GM23338 (cell line): Measurements from ENCODE around the gene MYO1A. TPM values are rescaled to one million over a fixed set of nuclear protein-coding genes. Genes with fewer than 3 reads are reported as not detected.
A peak's percentile ranks its signal among the peaks of the same experiment; 100 is the strongest.

Source experiments
- ATAC-seq: fragments of 200-7000 bp; cut with Tn5 transposase; 3 replicates; pipeline ENCODE4 v1.9.1; 2020
- DNase-seq: peaks from one replicate; pipeline ENCODE4 v3.0.0-alpha.2; 2015; ENCODE audit warnings: low spot score
- H2AFZ ChIP-seq: fragments of 200-600 bp; sonication (generic); 2 replicates; pipeline ENCODE4 v1.8.0; 2016; ENCODE audit warnings: antibody characterized with exemption, mild to moderate bottlenecking, moderate library complexity
- H3F3A ChIP-seq: fragments of 200-600 bp; sonication (generic); replicated peaks from 2 replicates; pipeline ENCODE4 v1.8.0; 2017; ENCODE audit warnings: antibody characterized with exemption, mixed run types, low read depth
- H3K27ac ChIP-seq: fragments of 200-600 bp; sonication (generic); 2 replicates; pipeline ENCODE4 v1.6.1; 2016; ENCODE audit warnings: low read depth
- H3K27me3 ChIP-seq: fragments of 200-600 bp; sonication (generic); 2 replicates; pipeline ENCODE4 v1.8.0; 2016; ENCODE audit warnings: mild to moderate bottlenecking, mixed run types, moderate library complexity; ENCODE audit not compliant: insufficient read depth
- H3K36me3 ChIP-seq: fragments of 200-600 bp; sonication (generic); 2 replicates; pipeline ENCODE4 v1.8.0; 2016; ENCODE audit warnings: mild to moderate bottlenecking; ENCODE audit not compliant: insufficient read depth
- H3K4me1 ChIP-seq: fragments of 200-600 bp; sonication (generic); 2 replicates; pipeline ENCODE4 v1.8.0; 2016; ENCODE audit warnings: mild to moderate bottlenecking, moderate library complexity; ENCODE audit not compliant: insufficient read depth
- H3K4me2 ChIP-seq: fragments of 200-600 bp; sonication (generic); 2 replicates; pipeline ENCODE4 v1.7.1; 2017; ENCODE audit warnings: mixed run types
- H3K4me3 ChIP-seq: fragments of 200-600 bp; sonication (generic); 2 replicates; pipeline ENCODE4 v1.6.1; 2016; ENCODE audit warnings: mixed run types
- H3K79me2 ChIP-seq: fragments of 200-600 bp; sonication (generic); replicated peaks from 2 replicates; pipeline ENCODE4 v1.8.0; 2017; ENCODE audit warnings: mild to moderate bottlenecking; ENCODE audit not compliant: insufficient read depth
- H3K9me2 ChIP-seq: fragments of 200-600 bp; sonication (generic); 2 replicates; pipeline ENCODE4 v1.8.0; 2017; ENCODE audit not compliant: insufficient read depth
- H4K20me1 ChIP-seq: fragments of 200-600 bp; sonication (generic); replicated peaks from 2 replicates; pipeline ENCODE4 v1.8.0; 2017; ENCODE audit warnings: mild to moderate bottlenecking; ENCODE audit not compliant: insufficient read depth
- H3K27ac Mint-ChIP-seq: 2 replicates; pipeline ENCODE4 v1.8.0; 2020; ENCODE audit warnings: inconsistent platforms, mild to moderate bottlenecking, moderate library complexity, mixed read lengths
- H3K27me3 Mint-ChIP-seq: 3 replicates; pipeline ENCODE4 v1.8.0; 2022; ENCODE audit warnings: low read depth, mild to moderate bottlenecking, moderate library complexity, mixed read lengths, inconsistent platforms; ENCODE audit not compliant: insufficient read depth, poor library complexity
- H3K36me3 Mint-ChIP-seq: 3 replicates; pipeline ENCODE4 v1.8.0; 2021; ENCODE audit warnings: low read depth, mild to moderate bottlenecking, inconsistent platforms, moderate library complexity, mixed read lengths
- H3K4me1 Mint-ChIP-seq: 3 replicates; pipeline ENCODE4 v1.8.0; 2020; ENCODE audit warnings: mild to moderate bottlenecking, inconsistent platforms, mixed read lengths
- H3K4me3 Mint-ChIP-seq: 3 replicates; pipeline ENCODE4 v1.8.0; 2021; ENCODE audit warnings: moderate library complexity, mild to moderate bottlenecking, inconsistent platforms, mixed read lengths
- H3K9me3 Mint-ChIP-seq: 3 replicates; pipeline ENCODE4 v1.8.0; 2020; ENCODE audit warnings: moderate library complexity, mild to moderate bottlenecking, inconsistent platforms, mixed read lengths
- EZH2 ChIP-seq: fragments of 200-600 bp; sonication (generic); IDR thresholded peaks from one replicate; pipeline ENCODE4 v1.8.0; 2017; ENCODE audit warnings: antibody characterized with exemption, mild to moderate bottlenecking, low read depth; ENCODE audit not compliant: unreplicated experiment
- EZH2phosphoT487 ChIP-seq: fragments of 200-600 bp; sonication (generic); IDR thresholded peaks from one replicate; pipeline ENCODE4 v1.8.1; 2018; ENCODE audit warnings: antibody characterized with exemption; ENCODE audit not compliant: unreplicated experiment
- JUNB ChIP-seq: IDR thresholded peaks from one replicate; pipeline ENCODE4 v1.6.1; 2016; ENCODE audit warnings: antibody characterized with exemption; ENCODE audit not compliant: unreplicated experiment
- NANOG ChIP-seq: IDR thresholded peaks from 2 replicates; pipeline ENCODE4 v1.6.1; 2016; ENCODE audit warnings: antibody characterized with exemption, borderline replicate concordance
- POLR2AphosphoS5 ChIP-seq: IDR thresholded peaks from 2 replicates; pipeline ENCODE4 v1.6.1; 2016; ENCODE audit warnings: antibody characterized with exemption, low read depth
- STAT1 ChIP-seq: IDR thresholded peaks from one replicate; pipeline ENCODE4 v1.6.1; 2016; ENCODE audit warnings: antibody characterized with exemption; ENCODE audit not compliant: unreplicated experiment
- ZNF114 ChIP-seq: fragments of 250-450 bp; sonication (Bioruptor Pico); IDR thresholded peaks from 2 replicates; pipeline ENCODE4 v1.5.0; 2020; ENCODE audit warnings: mild to moderate bottlenecking, moderate library complexity
- ZNF331 ChIP-seq: fragments of 250-450 bp; sonication (Bioruptor Pico); IDR thresholded peaks from 2 replicates; pipeline ENCODE4 v1.5.0; 2020; ENCODE audit warnings: low read depth, mild to moderate bottlenecking, moderate library complexity
- polyA plus RNA-seq: library from polyadenylated mRNA; unstranded; fragments of >200 nt; fragmentation: Nextera tagmentation; extraction: Ambion mirVana; gene quantifications from 2 replicates; pipeline ENCODE4 v1.2.1, GENCODE V29; 2016
- total RNA-seq: library from RNA; depleted of rRNA; stranded (reverse); fragments of >200 nt; shearing (Covaris generic); gene quantifications from 2 replicates; pipeline ENCODE4 v1.2.3, GENCODE V29; 2014
- TF ChIP-seq, protein P1 (sequence below), 2 experiments: fragments of 200-600 bp in 1 of 2; sonication (generic) in 1 of 2; conservative IDR thresholded peaks; 2 replicates each; pipeline versions ENCODE4 v1.5.1 to v1.6.1; 2016 to 2017; ENCODE audit warnings: antibody characterized with exemption in 2 of 2, low read depth in 2 of 2, mild to moderate bottlenecking in 2 of 2, moderate library complexity in 1 of 2
- TF ChIP-seq, protein P2 (sequence below): IDR thresholded peaks from one replicate; pipeline ENCODE4 v1.6.1; 2018; ENCODE audit warnings: antibody characterized with exemption; ENCODE audit not compliant: unreplicated experiment
- TF ChIP-seq, protein P3 (sequence below): fragments of 250-450 bp; sonication (Bioruptor Pico); IDR thresholded peaks from 2 replicates; pipeline ENCODE4 v1.5.0; 2020; ENCODE audit warnings: mild to moderate bottlenecking, moderate library complexity

The MYO1A gene
- total and polyA plus RNA-seq, 2 experiments from 2014 or later = not detected

DNA sequence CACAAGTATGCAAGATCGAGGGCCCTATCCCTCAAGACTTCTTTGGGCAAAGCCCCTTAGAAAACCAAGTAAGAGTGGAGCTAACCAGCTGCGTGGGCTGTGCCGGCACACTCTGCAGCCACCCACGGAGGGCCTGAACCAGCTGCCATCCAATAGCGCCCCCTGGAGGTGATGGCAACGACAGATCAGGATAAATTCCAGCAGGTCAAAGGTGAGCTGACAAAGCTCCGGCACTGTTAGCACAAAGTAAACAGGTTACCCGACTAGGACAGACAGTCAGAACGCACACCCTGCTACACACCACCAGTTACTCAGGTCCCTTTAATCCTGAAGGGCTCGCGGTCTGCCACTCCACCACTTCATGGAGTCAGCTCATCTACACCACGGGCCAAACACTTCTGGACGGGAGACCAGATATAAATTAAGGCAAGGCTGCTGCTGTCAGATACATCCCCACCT is 48.5 kb downstream of the MYO1A start:
- H3K36me3 ChIP-seq = peaks cover 26% of the 10 kb centered on the region
- DNase-seq (peak; percentile 91), ATAC-seq (peak; percentile 78)
- no peaks in the 10 kb centered on the region for H3K9me2 ChIP-seq
- H3F3A ChIP-seq = no peaks in the 10 kb centered on the region
- Mint-ChIP-seq H3K4me3 (no peak overlapping the region), H3K27ac (peak overlapping the region; percentile 45; the same call in 1 of the 2 replicates), H3K27me3 (peaks cover 8% of the 10 kb centered on the region), H3K9me3 (no peaks in the 10 kb centered on the region), H3K36me3 (peaks cover 60% of the 10 kb centered on the region), H3K4me1 (peaks cover 14% of the 10 kb centered on the region)
- TF ChIP-seq, protein P1, sequence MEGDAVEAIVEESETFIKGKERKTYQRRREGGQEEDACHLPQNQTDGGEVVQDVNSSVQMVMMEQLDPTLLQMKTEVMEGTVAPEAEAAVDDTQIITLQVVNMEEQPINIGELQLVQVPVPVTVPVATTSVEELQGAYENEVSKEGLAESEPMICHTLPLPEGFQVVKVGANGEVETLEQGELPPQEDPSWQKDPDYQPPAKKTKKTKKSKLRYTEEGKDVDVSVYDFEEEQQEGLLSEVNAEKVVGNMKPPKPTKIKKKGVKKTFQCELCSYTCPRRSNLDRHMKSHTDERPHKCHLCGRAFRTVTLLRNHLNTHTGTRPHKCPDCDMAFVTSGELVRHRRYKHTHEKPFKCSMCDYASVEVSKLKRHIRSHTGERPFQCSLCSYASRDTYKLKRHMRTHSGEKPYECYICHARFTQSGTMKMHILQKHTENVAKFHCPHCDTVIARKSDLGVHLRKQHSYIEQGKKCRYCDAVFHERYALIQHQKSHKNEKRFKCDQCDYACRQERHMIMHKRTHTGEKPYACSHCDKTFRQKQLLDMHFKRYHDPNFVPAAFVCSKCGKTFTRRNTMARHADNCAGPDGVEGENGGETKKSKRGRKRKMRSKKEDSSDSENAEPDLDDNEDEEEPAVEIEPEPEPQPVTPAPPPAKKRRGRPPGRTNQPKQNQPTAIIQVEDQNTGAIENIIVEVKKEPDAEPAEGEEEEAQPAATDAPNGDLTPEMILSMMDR (conservative IDR thresholded peaks at IDR 0.05; ENCODE audit: low read depth in 2 of 2) = peak; percentile 85 to 97
- TF ChIP-seq STAT1 = no peak
- H2AFZ ChIP-seq = no peak overlapping the region
- no peak overlapping the region for H3K4me3 ChIP-seq
- peaks cover 60% of the 10 kb centered on the region for H3K79me2 ChIP-seq
- H3K27me3 ChIP-seq = no peaks in the 10 kb centered on the region
- no peak overlapping the region for H3K4me2 ChIP-seq
- no peak overlapping the region for H3K27ac ChIP-seq
- peaks cover 5% of the 10 kb centered on the region for H3K4me1 ChIP-seq
- peaks cover 18% of the 10 kb centered on the region for H4K20me1 ChIP-seq

DNA sequence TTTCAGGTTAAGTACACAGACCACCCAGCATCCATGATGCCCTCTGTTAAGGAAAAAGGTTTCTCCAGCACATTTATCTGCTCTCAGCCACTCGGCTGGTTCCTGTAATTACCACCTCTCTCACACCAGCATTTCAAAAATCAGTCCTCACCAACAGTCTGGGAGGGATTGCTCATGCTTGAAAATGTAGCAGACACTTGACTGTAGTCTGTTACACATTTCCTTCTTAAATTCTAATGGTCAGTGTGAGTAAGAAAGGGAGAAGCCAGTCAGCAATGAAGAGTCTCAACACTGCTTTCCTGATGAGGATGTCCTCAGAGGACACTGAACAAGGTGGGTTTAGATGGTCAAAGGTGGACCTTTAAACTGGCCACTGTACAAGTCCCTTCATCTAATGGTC is 49.5 kb downstream of the MYO1A start:
- no peak overlapping the region for H3K27ac Mint-ChIP-seq
- Histone ChIP-seq H3K4me1 (peaks cover 3% of the 10 kb centered on the region), H3K36me3 (peaks cover 26% of the 10 kb centered on the region), H3K9me2 (no peaks in the 10 kb centered on the region), H2AFZ (no peak overlapping the region), H3K27me3 (no peaks in the 10 kb centered on the region), H3K79me2 (peaks cover 53% of the 10 kb centered on the region), H3F3A (no peaks in the 10 kb centered on the region), H3K27ac (no peak overlapping the region), H3K4me3 (no peak overlapping the region), H4K20me1 (peaks cover 18% of the 10 kb centered on the region), H3K4me2 (no peak overlapping the region)
- no peak for ATAC-seq
- H3K4me3 Mint-ChIP-seq = no peak overlapping the region
- H3K27me3 Mint-ChIP-seq = peaks cover 10% of the 10 kb centered on the region
- H3K9me3 Mint-ChIP-seq = no peaks in the 10 kb centered on the region
- peaks cover 64% of the 10 kb centered on the region for H3K36me3 Mint-ChIP-seq
- H3K4me1 Mint-ChIP-seq = peaks cover 10% of the 10 kb centered on the region
- no peak for DNase-seq
- no peak for TF ChIP-seq EZH2
- TF ChIP-seq STAT1 = no peak
- no peak for TF ChIP-seq EZH2phosphoT487
- no peak for TF ChIP-seq ZNF331 (CRISPR knock-in tag)
- TF ChIP-seq ZNF114 = no peak
- TF ChIP-seq, protein P2, sequence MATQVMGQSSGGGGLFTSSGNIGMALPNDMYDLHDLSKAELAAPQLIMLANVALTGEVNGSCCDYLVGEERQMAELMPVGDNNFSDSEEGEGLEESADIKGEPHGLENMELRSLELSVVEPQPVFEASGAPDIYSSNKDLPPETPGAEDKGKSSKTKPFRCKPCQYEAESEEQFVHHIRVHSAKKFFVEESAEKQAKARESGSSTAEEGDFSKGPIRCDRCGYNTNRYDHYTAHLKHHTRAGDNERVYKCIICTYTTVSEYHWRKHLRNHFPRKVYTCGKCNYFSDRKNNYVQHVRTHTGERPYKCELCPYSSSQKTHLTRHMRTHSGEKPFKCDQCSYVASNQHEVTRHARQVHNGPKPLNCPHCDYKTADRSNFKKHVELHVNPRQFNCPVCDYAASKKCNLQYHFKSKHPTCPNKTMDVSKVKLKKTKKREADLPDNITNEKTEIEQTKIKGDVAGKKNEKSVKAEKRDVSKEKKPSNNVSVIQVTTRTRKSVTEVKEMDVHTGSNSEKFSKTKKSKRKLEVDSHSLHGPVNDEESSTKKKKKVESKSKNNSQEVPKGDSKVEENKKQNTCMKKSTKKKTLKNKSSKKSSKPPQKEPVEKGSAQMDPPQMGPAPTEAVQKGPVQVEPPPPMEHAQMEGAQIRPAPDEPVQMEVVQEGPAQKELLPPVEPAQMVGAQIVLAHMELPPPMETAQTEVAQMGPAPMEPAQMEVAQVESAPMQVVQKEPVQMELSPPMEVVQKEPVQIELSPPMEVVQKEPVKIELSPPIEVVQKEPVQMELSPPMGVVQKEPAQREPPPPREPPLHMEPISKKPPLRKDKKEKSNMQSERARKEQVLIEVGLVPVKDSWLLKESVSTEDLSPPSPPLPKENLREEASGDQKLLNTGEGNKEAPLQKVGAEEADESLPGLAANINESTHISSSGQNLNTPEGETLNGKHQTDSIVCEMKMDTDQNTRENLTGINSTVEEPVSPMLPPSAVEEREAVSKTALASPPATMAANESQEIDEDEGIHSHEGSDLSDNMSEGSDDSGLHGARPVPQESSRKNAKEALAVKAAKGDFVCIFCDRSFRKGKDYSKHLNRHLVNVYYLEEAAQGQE = no peak
- TF ChIP-seq, protein P3, sequence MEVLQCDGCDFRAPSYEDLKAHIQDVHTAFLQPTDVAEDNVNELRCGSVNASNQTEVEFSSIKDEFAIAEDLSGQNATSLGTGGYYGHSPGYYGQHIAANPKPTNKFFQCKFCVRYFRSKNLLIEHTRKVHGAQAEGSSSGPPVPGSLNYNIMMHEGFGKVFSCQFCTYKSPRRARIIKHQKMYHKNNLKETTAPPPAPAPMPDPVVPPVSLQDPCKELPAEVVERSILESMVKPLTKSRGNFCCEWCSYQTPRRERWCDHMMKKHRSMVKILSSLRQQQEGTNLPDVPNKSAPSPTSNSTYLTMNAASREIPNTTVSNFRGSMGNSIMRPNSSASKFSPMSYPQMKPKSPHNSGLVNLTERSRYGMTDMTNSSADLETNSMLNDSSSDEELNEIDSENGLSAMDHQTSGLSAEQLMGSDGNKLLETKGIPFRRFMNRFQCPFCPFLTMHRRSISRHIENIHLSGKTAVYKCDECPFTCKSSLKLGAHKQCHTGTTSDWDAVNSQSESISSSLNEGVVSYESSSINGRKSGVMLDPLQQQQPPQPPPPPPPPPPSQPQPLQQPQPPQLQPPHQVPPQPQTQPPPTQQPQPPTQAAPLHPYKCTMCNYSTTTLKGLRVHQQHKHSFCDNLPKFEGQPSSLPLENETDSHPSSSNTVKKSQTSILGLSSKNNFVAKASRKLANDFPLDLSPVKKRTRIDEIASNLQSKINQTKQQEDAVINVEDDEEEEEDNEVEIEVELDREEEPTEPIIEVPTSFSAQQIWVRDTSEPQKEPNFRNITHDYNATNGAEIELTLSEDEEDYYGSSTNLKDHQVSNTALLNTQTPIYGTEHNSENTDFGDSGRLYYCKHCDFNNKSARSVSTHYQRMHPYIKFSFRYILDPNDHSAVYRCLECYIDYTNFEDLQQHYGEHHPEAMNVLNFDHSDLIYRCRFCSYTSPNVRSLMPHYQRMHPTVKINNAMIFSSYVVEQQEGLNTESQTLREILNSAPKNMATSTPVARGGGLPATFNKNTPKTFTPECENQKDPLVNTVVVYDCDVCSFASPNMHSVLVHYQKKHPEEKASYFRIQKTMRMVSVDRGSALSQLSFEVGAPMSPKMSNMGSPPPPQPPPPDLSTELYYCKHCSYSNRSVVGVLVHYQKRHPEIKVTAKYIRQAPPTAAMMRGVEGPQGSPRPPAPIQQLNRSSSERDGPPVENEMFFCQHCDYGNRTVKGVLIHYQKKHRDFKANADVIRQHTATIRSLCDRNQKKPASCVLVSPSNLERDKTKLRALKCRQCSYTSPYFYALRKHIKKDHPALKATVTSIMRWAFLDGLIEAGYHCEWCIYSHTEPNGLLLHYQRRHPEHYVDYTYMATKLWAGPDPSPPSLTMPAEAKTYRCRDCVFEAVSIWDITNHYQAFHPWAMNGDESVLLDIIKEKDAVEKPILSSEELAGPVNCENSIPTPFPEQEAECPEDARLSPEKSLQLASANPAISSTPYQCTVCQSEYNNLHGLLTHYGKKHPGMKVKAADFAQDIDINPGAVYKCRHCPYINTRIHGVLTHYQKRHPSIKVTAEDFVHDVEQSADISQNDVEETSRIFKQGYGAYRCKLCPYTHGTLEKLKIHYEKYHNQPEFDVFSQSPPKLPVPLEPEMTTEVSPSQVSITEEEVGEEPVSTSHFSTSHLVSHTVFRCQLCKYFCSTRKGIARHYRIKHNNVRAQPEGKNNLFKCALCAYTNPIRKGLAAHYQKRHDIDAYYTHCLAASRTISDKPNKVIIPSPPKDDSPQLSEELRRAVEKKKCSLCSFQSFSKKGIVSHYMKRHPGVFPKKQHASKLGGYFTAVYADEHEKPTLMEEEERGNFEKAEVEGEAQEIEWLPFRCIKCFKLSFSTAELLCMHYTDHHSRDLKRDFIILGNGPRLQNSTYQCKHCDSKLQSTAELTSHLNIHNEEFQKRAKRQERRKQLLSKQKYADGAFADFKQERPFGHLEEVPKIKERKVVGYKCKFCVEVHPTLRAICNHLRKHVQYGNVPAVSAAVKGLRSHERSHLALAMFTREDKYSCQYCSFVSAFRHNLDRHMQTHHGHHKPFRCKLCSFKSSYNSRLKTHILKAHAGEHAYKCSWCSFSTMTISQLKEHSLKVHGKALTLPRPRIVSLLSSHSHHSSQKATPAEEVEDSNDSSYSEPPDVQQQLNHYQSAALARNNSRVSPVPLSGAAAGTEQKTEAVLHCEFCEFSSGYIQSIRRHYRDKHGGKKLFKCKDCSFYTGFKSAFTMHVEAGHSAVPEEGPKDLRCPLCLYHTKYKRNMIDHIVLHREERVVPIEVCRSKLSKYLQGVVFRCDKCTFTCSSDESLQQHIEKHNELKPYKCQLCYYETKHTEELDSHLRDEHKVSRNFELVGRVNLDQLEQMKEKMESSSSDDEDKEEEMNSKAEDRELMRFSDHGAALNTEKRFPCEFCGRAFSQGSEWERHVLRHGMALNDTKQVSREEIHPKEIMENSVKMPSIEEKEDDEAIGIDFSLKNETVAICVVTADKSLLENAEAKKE (CRISPR knock-in tag) = no peak
- TF ChIP-seq NANOG = no peak
- no peak for TF ChIP-seq JUNB
- no peak for TF ChIP-seq POLR2AphosphoS5
